ENCODE results near the gene PRIM2.
A peak's percentile ranks its signal among the peaks of the same experiment; 100 is the strongest.
"Not testable (repeated sequence)": the region's sequence is repeated elsewhere in the genome, so short reads cannot be mapped to it uniquely, and the experiment has no call there.

PRIM2 gene

GRCh38 chr6:57310095-57310816 is 7.2 kb upstream of the PRIM2 start:
- not testable (repeated sequence) for DNase-seq

GRCh38 chr6:57310817-57311157 is 6.6 kb upstream of the PRIM2 start:
- no peak for DNase-seq

- DNase-seq, result not testable (repeated sequence)
Measured at GRCh38 chr6:57311300-57312003, 6.0 kb upstream of the PRIM2 start.

- no peak for DNase-seq
Measured at GRCh38 chr6:57312004-57312345, 5.5 kb upstream of the PRIM2 start.

GRCh38 chr6:57313009-57313408 is 4.4 kb upstream of the PRIM2 start:
- DNase-seq, result no peak

- no peak for DNase-seq
Measured at GRCh38 chr6:57313711-57314471, 3.5 kb upstream of the PRIM2 start.

- no peak for DNase-seq
Measured at GRCh38 chr6:57315111-57315510, 2.3 kb upstream of the PRIM2 start.

GRCh38 chr6:57315851-57316250 is 1.6 kb upstream of the PRIM2 start:
- no peak for DNase-seq

GRCh38 chr6:57316581-57317059 is 810 bp upstream of the PRIM2 start:
- DNase-seq, result peak; percentile 94

- peak; percentile 49 for DNase-seq
Measured at GRCh38 chr6:57324538-57324937, 7.1 kb downstream of the PRIM2 start.

GRCh38 chr6:57327311-57327710 is 9.9 kb downstream of the PRIM2 start:
- no peak for DNase-seq

GRCh38 chr6:57328074-57328473 is 10.6 kb downstream of the PRIM2 start:
- DNase-seq, result no peak

- DNase-seq, result no peak
Measured at GRCh38 chr6:57329933-57330332, 12.5 kb downstream of the PRIM2 start.

GRCh38 chr6:57342148-57342669 is 24.8 kb downstream of the PRIM2 start:
- DNase-seq, result no peak

GRCh38 chr6:57343342-57343741 is 25.9 kb downstream of the PRIM2 start:
- not testable (repeated sequence) for DNase-seq

- not testable (repeated sequence) for DNase-seq
Measured at GRCh38 chr6:57346715-57347114, 29.3 kb downstream of the PRIM2 start.

GRCh38 chr6:57347597-57347996 is 30.2 kb downstream of the PRIM2 start:
- not testable (repeated sequence) for DNase-seq

- not testable (repeated sequence) for DNase-seq
Measured at GRCh38 chr6:57350443-57350842, 33.0 kb downstream of the PRIM2 start.

GRCh38 chr6:57352596-57352995 is 35.2 kb downstream of the PRIM2 start:
- not testable (repeated sequence) for DNase-seq

- DNase-seq, result not testable (repeated sequence)
Measured at GRCh38 chr6:57358319-57358718, 40.9 kb downstream of the PRIM2 start.

GRCh38 chr6:57359766-57360165 is 42.3 kb downstream of the PRIM2 start:
- DNase-seq, result not testable (repeated sequence)

GRCh38 chr6:57362340-57362739 is 44.9 kb downstream of the PRIM2 start:
- DNase-seq, result peak; percentile 16

GRCh38 chr6:57365076-57365583 is 47.7 kb downstream of the PRIM2 start:
- DNase-seq, result not testable (repeated sequence)

All from hematopoietic multipotent progenitor cell treated with erythropoietin and hydrocortisone succinate and interleukin-3 and kit ligand, for 8 days (in vitro differentiated cells).